HG03354 (cell line): ENCODE data around the gene SCGN.
"Not testable (repeated sequence)": the region's sequence is repeated elsewhere in the genome, so short reads cannot be mapped to it uniquely, and the experiment has no call there.

Source experiments
- ATAC-seq: cut with Tn5 transposase; IDR thresholded peaks from one replicate; pipeline ENCODE4 v1.9.1; 2021; ENCODE audit warnings: mild to moderate bottlenecking; ENCODE audit not compliant: unreplicated experiment, poor library complexity, severe bottlenecking

The SCGN gene

GRCh38 chr6:25714765-25715164 lies 62.8 kb downstream of the SCGN start:
- ATAC-seq, result no peak

GRCh38 chr6:25715794-25716193 lies 63.8 kb downstream of the SCGN start:
- no peak for ATAC-seq

- no peak for ATAC-seq
Observed at GRCh38 chr6:25717866-25718740, 66.1 kb downstream of the SCGN start.

- no peak for ATAC-seq
Observed at GRCh38 chr6:25726122-25726911, 74.3 kb downstream of the SCGN start.

- no peak for ATAC-seq
Observed at GRCh38 chr6:25727028-25727427, 75.0 kb downstream of the SCGN start.

GRCh38 chr6:25730907-25731306 lies 78.9 kb downstream of the SCGN start:
- no peak for ATAC-seq

GRCh38 chr6:25731721-25732120 lies 79.7 kb downstream of the SCGN start:
- ATAC-seq, result no peak

GRCh38 chr6:25732468-25733198 lies 80.6 kb downstream of the SCGN start:
- ATAC-seq, result no peak

- ATAC-seq, result no peak
Observed at GRCh38 chr6:25735261-25735660, 83.2 kb downstream of the SCGN start.

GRCh38 chr6:25743868-25744267 lies 91.9 kb downstream of the SCGN start:
- ATAC-seq, result no peak

- no peak for ATAC-seq
Observed at GRCh38 chr6:25745836-25746235, 93.8 kb downstream of the SCGN start.

GRCh38 chr6:25746968-25747367 lies 95.0 kb downstream of the SCGN start:
- no peak for ATAC-seq

- ATAC-seq, result no peak
Observed at GRCh38 chr6:25747477-25747876, 95.5 kb downstream of the SCGN start.

GRCh38 chr6:25748049-25748448 lies 96.0 kb downstream of the SCGN start:
- ATAC-seq, result no peak

- ATAC-seq, result not testable (repeated sequence)
Observed at GRCh38 chr6:25748601-25749517, 96.8 kb downstream of the SCGN start.

- ATAC-seq, result no peak
Observed at GRCh38 chr6:25749837-25750236, 97.8 kb downstream of the SCGN start.

GRCh38 chr6:25750906-25751305 lies 98.9 kb downstream of the SCGN start:
- ATAC-seq, result no peak
